GM12872 (cell line): ENCODE results near the gene TULP3.

Experiments
- CTCF ChIP-seq: IDR thresholded peaks from 3 replicates; pipeline ENCODE4 v1.5.1; 2011; ENCODE audit warnings: low read depth, mild to moderate bottlenecking, low read length, moderate library complexity; ENCODE audit not compliant: insufficient read depth

Gene TULP3, protein sequence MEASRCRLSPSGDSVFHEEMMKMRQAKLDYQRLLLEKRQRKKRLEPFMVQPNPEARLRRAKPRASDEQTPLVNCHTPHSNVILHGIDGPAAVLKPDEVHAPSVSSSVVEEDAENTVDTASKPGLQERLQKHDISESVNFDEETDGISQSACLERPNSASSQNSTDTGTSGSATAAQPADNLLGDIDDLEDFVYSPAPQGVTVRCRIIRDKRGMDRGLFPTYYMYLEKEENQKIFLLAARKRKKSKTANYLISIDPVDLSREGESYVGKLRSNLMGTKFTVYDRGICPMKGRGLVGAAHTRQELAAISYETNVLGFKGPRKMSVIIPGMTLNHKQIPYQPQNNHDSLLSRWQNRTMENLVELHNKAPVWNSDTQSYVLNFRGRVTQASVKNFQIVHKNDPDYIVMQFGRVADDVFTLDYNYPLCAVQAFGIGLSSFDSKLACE

GRCh38 chr12:2890388-2891239, at the start of gene TULP3:
Gene TULP3 (plus strand): TSS chr12:2890891. CDS start chr12:2890948, 57 bp downstream.
- 0 out of 3 replicates have a peak, but pooled peaks have one; percentile 2 for TF ChIP-seq CTCF

DNA sequence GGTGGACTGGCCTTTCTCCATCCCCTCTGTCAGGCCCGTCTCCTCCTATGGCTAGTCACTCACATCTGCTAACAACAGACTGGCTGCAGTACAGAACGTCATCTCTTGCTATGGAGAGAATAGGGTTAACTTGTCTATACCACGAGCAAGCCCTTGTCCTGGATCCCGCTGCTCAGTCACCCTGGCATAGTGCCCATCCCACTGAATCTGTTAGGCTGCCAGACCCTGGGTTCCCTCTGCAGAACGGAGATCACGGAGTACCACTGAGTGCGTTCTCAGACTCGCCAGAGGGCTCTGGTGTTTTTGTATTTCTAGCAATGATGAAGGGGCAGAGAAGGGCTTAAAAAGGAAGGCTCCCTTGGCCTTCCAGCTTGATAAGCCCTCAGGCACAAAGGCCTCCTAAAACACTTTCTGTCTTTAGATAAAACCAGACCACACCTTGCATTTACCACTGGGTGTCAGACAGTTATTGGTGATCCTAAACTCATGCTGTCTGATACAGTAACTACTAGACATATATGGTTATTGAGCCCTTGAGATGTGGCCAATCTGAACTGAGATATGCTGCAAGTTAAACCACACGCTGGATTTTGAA, 49.5 kb upstream of the TULP3 start:
- TF ChIP-seq CTCF = no peak

DNA sequence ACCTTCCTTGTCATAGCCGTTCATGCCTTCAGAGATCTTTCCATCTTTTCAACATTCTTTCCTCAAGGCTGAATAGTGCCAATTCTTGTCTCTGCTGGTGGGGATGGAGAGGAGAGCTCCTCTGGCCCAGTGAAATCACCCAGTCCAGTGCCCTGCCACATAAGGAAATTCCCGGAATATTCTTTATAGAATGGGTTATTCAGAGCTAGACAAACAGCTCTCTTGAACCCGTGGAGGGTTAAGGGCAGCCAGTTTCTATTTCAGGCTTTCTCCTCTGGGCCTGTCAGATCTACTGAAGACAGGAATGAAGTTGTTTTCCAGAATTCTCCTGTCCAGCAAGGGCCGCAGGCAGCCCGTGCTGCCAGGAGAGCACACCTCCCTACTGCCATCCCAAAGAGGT, 47.7 kb upstream of the TULP3 start:
- TF ChIP-seq CTCF = no peak

DNA sequence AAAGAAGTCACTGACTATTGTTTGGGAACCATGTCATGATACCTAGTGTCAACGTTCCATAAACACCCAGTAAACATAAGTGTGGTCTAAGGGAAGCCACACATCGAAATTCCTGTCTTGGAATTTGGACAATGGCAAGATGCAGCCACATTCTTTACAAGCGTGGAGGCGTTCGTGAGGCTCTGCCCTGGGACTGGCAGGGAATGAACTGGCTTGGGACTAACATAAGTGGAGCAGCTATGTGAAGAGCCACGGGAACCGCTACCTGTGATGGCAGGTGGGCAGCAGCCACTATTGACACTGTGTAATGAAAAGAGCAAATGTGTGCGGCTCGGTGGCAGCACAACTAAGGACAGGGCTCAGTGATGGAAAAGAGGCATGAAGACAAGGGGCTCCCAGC, 45.9 kb upstream of the TULP3 start:
- no peak for TF ChIP-seq CTCF

DNA sequence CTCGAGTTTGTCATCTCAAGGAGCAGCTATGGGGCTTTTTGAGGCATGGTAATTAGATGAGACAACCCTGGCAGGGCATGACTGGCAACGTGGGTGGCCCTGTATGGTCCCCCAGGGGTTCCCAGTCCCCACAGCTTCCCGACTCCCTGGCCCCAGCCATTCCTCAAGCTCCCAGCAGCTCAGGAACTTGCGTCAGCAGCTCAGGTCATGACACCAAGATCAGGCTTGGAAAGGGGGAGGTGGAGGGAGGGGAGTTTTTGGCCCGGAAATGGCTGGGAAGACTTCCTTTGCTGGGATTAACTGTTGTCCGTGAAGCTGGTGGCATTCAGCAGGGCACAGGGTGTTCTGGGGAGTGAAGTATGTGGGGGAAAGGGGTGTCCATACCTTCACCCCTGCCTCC, 45.4 kb upstream of the TULP3 start:
- TF ChIP-seq CTCF = no peak

- no peak for TF ChIP-seq CTCF
These were observed 38.8 kb upstream of the TULP3 start for GRCh38 chr12:2851931-2852330.

- peak; percentile 64 for TF ChIP-seq CTCF
These were observed 37.1 kb upstream of the TULP3 start for GRCh38 chr12:2853626-2854025.
